GM12872 (cell line): ENCODE results near the gene DMTF1.

ENCODE experiments used
- CTCF ChIP-seq: IDR thresholded peaks from 3 replicates; pipeline ENCODE4 v1.5.1; 2011; ENCODE audit warnings: low read depth, mild to moderate bottlenecking, low read length, moderate library complexity; ENCODE audit not compliant: insufficient read depth

The DMTF1 gene

GRCh38 chr7:87219545-87220025 is 67.3 kb downstream of the DMTF1 start, which contains the start of gene TMEM243:
Gene TMEM243, minus strand, starts transcription at chr7:87219732. Its CDS starts 229 bp downstream, at chr7:87219503.
- TF ChIP-seq CTCF = peak; percentile 33; the same call in 2 of the 3 replicates

GRCh38 chr7:87220026-87220733 is 67.9 kb downstream of the DMTF1 start:
- no peak for TF ChIP-seq CTCF

- TF ChIP-seq CTCF = no peak
These were observed 68.5 kb downstream of the DMTF1 start for GRCh38 chr7:87220734-87221215.

GRCh38 chr7:87223666-87224065 is 71.4 kb downstream of the DMTF1 start:
- TF ChIP-seq CTCF = no peak

GRCh38 chr7:87225696-87226095 is 73.4 kb downstream of the DMTF1 start:
- TF ChIP-seq CTCF = no peak

GRCh38 chr7:87226495-87226894 is 74.2 kb downstream of the DMTF1 start:
- no peak for TF ChIP-seq CTCF

GRCh38 chr7:87231258-87231657 is 79.0 kb downstream of the DMTF1 start:
- no peak for TF ChIP-seq CTCF
